IPS-NIHi11 (cell line): ENCODE data around the gene ANOS1.

Experiments used
- DNase-seq: peaks from one replicate; pipeline ENCODE4 v3.0.0; 2012; ENCODE audit warnings: mixed read lengths, low spot score

ANOS1 gene

GRCh38 chrX:8720136-8720535, 11.8 kb downstream of the ANOS1 start:
- DNase-seq, result no peak

- DNase-seq, result no peak
Measured at GRCh38 chrX:8717354-8717753, 14.6 kb downstream of the ANOS1 start.

- no peak for DNase-seq
Measured at GRCh38 chrX:8714164-8714563, 17.8 kb downstream of the ANOS1 start.

GRCh38 chrX:8711401-8711800, 20.5 kb downstream of the ANOS1 start:
- DNase-seq, result no peak

GRCh38 chrX:8704184-8704583, 27.8 kb downstream of the ANOS1 start:
- no peak for DNase-seq

GRCh38 chrX:8692871-8693270, 39.1 kb downstream of the ANOS1 start:
- DNase-seq, result no peak

- DNase-seq, result no peak
Measured at GRCh38 chrX:8689473-8689872, 42.5 kb downstream of the ANOS1 start.

- peak; percentile 20 for DNase-seq
Measured at GRCh38 chrX:8688776-8689175, 43.2 kb downstream of the ANOS1 start.

GRCh38 chrX:8684201-8684965, 47.6 kb downstream of the ANOS1 start:
- DNase-seq, result no peak

GRCh38 chrX:8683687-8684086, 48.2 kb downstream of the ANOS1 start:
- no peak for DNase-seq

GRCh38 chrX:8679550-8679949, 52.4 kb downstream of the ANOS1 start:
- DNase-seq, result no peak

- no peak for DNase-seq
Measured at GRCh38 chrX:8675006-8675630, 56.8 kb downstream of the ANOS1 start.

- DNase-seq, result no peak
Measured at GRCh38 chrX:8673201-8673600, 58.7 kb downstream of the ANOS1 start.

- DNase-seq, result no peak
Measured at GRCh38 chrX:8672176-8672575, 59.8 kb downstream of the ANOS1 start.

GRCh38 chrX:8668813-8669212, 63.1 kb downstream of the ANOS1 start:
- DNase-seq, result no peak

- DNase-seq, result no peak
Measured at GRCh38 chrX:8663325-8663724, 68.6 kb downstream of the ANOS1 start.

GRCh38 chrX:8657883-8658282, 74.1 kb downstream of the ANOS1 start:
- DNase-seq, result no peak

- no peak for DNase-seq
Measured at GRCh38 chrX:8653956-8654355, 78.0 kb downstream of the ANOS1 start.

- no peak for DNase-seq
Measured at GRCh38 chrX:8649969-8650368, 82.0 kb downstream of the ANOS1 start.

GRCh38 chrX:8647176-8647575, 84.8 kb downstream of the ANOS1 start:
- DNase-seq, result no peak

- DNase-seq, result no peak
Measured at GRCh38 chrX:8639949-8640475, 91.9 kb downstream of the ANOS1 start.

- DNase-seq, result no peak
Measured at GRCh38 chrX:8636497-8636896, 95.4 kb downstream of the ANOS1 start.

- DNase-seq, result no peak
Measured at GRCh38 chrX:8635812-8636211, 96.1 kb downstream of the ANOS1 start.

- peak; percentile 7 for DNase-seq
Measured at GRCh38 chrX:8632924-8633323, 99.0 kb downstream of the ANOS1 start.
